GM19035 (cell line): ENCODE measurements around the gene KLK1.

ENCODE experiments used
- ATAC-seq: cut with Tn5 transposase; IDR thresholded peaks from one replicate; pipeline ENCODE4 v1.9.1; 2021; ENCODE audit not compliant: unreplicated experiment

The KLK1 gene

DNA sequence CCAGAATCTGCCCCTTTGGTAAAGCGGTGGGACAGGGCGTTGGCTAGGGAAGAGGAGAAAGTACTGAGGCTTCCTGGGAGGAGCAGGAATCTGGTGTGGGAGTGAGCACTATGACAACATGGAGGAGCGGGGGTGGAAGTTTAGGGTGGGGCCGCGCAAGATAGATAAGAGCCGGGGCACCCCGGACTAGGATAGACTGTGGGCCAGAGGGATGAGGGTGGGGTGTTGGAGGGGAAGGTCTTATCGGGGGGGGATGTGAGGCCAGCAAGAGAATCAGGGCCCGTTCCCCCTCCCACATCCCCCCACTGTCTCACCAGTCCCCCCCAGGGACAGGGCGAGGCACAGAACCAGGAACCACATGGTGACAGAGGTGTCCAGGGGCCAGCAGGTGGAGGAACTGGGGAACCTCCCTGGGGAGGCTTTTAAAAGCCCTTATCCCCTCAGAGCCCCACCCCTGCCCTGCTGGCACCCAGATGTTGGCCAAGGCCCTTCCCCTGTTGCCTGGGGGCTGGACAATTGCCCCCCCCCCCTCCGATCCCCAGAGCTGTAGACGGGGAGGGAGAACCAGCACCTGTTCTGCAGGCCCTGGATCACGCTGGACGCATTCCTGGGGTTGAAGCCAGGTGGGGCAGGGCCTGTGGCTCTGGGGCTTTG lies at the start of gene KLK1:
Gene KLK1 (minus strand): TSS at position 399 of the 654 bp plus-strand sequence. CDS start 39 bp downstream, at position 360.
- ATAC-seq: no peak

DNA sequence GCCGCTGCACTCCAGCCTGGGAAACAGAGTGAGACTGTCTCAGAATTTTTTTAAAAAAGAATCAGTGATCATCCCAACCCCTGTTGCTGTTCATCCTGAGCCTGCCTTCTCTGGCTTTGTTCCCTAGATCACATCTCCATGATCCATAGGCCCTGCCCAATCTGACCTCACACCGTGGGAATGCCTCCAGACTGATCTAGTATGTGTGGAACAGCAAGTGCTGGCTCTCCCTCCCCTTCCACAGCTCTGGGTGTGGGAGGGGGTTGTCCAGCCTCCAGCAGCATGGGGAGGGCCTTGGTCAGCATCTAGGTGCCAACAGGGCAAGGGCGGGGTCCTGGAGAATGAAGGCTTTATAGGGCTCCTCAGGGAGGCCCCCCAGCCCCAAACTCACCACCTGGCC lies 49.5 kb upstream of the KLK1 start, which contains the start of gene KLK2:
Gene KLK2 (plus strand): TSS at position 384 of the 400 bp plus-strand sequence. CDS start 35 bp downstream, outside the sequence.
- no peak for ATAC-seq

DNA sequence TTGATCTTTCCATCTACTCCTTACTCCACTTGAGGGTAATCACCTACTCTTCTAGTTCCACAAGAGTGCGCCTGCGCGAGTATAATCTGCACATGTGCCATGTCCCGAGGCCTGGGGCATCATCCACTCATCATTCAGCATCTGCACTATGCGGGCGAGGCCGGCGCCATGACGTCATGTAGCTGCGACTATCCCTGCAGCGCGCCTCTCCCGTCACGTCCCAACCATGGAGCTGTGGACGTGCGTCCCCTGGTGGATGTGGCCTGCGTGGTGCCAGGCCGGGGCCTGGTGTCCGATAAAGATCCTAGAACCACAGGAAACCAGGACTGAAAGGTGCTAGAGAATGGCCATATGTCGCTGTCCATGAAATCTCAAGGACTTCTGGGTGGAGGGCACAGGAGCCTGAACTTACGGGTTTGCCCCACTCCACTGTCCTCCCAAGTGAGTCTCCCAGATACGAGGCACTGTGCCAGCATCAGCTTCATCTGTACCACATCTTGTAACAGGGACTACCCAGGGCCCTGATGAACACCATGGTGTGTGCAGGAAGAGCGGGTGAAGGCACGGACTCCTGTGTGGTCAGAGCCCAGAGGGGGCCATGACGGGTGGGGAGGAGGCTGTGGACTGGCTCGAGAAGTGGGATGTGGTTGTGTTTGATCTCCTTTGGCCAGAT lies 47.0 kb upstream of the KLK1 start:
- no peak for ATAC-seq

DNA sequence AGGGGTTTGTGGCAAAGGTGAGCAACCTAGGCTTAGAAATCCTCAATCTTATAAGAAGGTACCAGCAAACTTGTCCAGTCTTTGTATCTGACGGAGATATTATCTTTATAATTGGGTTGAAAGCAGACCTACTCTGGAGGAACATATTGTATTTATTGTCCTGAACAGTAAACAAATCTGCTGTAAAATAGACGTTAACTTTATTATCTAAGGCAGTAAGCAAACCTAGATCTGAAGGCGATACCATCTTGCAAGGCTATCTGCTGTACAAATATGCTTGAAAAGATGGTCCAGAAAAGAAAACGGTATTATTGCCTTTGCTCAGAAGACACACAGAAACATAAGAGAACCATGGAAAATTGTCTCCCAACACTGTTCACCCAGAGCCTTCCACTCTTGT lies 45.9 kb upstream of the KLK1 start:
- no peak for ATAC-seq

DNA sequence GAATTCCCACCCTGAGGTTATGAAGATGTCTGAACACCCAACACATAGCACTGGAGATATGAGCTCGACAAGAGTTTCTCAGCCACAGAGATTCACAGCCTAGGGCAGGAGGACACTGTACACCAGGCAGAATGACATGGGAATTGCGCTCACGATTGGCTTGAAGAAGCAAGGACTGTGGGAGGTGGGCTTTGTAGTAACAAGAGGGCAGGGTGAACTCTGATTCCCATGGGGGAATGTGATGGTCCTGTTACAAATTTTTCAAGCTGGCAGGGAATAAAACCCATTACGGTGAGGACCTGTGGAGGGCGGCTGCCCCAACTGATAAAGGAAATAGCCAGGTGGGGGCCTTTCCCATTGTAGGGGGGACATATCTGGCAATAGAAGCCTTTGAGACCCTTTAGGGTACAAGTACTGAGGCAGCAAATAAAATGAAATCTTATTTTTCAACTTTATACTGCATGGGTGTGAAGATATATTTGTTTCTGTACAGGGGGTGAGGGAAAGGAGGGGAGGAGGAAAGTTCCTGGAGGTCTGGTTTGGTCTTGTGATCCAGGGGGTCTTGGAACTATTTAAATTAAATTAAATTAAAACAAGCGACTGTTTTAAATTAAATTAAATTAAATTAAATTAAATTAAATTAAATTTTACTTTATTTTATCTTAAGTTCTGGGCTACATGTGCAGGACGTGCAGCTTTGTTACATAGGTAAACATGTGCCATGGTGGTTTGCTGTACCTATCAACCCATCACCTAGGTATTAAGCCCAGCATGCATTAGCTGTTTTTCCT lies 38.1 kb upstream of the KLK1 start:
- no peak for ATAC-seq

DNA sequence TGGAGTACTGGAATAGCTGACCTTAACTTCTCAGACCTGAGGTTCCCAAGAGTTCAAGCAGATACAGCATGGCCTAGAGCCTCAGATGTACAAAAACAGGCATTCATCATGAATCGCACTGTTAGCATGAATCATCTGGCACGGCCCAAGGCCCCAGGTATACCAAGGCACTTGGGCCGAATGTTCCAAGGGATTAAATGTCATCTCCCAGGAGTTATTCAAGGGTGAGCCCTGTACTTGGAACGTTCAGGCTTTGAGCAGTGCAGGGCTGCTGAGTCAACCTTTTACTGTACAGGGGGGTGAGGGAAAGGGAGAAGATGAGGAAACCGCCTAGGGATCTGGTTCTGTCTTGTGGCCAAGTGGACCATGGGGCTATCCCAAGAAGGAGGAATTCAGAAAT lies 37.4 kb upstream of the KLK1 start:
- ATAC-seq: no peak

DNA sequence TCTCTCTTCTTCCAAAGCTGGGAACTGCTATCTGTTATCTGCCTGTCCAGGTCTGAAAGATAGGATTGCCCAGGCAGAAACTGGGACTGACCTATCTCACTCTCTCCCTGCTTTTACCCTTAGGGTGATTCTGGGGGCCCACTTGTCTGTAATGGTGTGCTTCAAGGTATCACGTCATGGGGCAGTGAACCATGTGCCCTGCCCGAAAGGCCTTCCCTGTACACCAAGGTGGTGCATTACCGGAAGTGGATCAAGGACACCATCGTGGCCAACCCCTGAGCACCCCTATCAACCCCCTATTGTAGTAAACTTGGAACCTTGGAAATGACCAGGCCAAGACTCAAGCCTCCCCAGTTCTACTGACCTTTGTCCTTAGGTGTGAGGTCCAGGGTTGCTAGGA lies 36.3 kb upstream of the KLK1 start:
- no peak for ATAC-seq

DNA sequence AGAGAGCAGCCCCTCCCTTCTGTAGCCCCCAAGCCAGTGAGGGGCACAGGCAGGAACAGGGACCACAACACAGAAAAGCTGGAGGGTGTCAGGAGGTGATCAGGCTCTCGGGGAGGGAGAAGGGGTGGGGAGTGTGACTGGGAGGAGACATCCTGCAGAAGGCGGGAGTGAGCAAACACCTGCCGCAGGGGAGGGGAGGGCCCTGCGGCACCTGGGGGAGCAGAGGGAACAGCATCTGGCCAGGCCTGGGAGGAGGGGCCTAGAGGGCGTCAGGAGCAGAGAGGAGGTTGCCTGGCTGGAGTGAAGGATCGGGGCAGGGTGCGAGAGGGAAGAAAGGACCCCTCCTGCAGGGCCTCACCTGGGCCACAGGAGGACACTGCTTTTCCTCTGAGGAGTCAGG lies 35.3 kb upstream of the KLK1 start:
- ATAC-seq: no peak

DNA sequence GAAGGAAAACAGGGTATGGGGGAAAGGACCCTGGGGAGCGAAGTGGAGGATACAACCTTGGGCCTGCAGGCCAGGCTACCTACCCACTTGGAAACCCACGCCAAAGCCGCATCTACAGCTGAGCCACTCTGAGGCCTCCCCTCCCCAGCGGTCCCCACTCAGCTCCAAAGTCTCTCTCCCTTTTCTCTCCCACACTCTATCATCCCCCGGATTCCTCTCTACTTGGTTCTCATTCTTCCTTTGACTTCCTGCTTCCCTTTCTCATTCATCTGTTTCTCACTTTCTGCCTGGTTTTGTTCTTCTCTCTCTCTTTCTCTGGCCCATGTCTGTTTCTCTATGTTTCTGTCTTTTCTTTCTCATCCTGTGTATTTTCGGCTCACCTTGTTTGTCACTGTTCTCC lies 33.8 kb upstream of the KLK1 start:
- no peak for ATAC-seq

DNA sequence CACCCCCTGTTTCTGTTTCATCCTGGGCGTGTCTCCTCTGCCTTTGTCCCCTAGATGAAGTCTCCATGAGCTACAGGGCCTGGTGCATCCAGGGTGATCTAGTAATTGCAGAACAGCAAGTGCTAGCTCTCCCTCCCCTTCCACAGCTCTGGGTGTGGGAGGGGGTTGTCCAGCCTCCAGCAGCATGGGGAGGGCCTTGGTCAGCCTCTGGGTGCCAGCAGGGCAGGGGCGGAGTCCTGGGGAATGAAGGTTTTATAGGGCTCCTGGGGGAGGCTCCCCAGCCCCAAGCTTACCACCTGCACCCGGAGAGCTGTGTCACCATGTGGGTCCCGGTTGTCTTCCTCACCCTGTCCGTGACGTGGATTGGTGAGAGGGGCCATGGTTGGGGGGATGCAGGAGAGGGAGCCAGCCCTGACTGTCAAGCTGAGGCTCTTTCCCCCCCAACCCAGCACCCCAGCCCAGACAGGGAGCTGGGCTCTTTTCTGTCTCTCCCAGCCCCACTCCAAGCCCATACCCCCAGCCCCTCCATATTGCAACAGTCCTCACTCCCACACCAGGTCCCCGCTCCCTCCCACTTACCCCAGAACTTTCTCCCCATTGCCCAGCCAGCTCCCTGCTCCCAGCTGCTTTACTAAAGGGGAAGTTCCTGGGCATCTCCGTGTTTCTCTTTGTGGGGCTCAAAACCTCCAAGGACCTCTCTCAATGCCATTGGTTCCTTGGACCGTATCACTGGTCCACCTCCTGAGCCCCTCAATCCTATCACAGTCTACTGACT lies 31.2 kb upstream of the KLK1 start, which contains the start of gene KLK3:
Gene KLK3 (plus strand): TSS at position 280 of the 775 bp plus-strand sequence. CDS start 41 bp downstream, at position 321.
- no peak for ATAC-seq

DNA sequence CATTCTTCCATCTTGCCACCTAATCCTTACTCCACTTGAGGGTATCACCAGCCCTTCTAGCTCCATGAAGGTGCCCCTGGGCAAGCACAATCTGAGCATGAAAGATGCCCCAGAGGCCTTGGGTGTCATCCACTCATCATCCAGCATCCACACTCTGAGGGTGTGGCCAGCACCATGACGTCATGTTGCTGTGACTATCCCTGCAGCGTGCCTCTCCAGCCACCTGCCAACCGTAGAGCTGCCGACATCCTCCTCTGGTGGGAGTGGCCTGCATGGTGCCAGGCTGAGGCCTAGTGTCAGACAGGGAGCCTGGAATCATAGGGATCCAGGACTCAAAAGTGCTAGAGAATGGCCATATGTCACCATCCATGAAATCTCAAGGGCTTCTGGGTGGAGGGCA lies 28.0 kb upstream of the KLK1 start:
- ATAC-seq: no peak

DNA sequence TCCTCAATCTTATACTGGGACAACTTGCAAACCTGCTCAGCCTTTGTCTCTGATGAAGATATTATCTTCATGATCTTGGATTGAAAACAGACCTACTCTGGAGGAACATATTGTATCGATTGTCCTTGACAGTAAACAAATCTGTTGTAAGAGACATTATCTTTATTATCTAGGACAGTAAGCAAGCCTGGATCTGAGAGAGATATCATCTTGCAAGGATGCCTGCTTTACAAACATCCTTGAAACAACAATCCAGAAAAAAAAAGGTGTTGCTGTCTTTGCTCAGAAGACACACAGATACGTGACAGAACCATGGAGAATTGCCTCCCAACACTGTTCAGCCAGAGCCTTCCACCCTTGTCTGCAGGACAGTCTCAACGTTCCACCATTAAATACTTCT lies 27.2 kb upstream of the KLK1 start:
- no peak for ATAC-seq

DNA sequence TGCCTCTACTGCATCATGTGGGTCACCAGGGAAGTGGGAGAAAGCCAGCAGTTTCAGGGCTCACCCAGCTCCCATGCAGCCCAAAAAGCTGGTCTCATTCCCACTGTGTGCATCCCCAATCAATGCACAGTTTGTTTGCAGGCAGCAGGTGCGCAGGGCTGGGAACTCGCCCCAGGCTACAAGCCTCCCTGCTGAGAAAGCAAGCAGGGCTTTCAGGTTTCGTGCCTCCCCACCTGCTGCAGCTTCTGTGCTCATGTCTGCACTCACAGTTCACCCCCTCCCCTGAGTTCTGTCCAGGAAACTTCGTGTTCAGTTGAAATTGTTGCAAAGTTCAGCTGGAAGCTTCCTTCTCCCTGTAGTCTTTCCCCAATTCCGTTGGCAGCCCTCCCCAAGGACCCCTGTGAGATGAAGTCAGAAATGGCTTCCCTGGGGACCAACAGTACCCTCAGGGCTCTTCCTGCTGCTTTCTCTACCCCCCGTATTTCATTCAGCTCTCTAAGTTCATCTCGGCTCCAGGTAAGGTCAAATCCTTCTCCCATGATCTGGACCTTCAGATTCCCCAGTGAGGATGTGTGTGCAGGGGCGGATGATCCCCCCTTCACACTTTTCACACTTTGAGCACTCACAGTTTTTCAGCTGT lies 20.8 kb upstream of the KLK1 start:
- no peak for ATAC-seq

DNA sequence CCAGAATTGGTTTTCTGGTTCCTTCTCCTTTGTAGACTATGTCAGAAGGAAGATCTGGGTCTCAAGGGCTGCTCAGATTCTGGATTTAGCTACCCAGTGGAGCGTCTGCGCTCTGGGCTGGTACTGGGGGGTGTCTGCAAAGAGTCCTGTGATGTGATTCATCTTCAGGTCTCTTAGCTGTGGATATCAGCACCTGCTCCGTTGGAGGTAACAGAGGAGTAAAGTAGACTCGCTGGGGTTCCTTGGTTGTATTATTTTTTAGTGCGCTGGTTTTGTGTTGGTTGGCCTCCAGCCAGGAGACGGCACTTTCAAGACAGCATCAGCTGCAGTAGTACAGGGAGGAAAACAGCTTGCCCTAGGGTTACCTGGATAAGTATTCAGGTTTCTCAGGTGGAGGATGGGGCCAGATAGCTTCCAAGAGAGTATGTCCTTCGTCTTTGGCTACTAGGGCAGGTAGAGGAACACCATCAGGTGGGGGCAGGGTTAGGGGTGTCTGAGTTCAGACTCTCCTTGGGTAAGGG lies 20.2 kb upstream of the KLK1 start:
- ATAC-seq: no peak

DNA sequence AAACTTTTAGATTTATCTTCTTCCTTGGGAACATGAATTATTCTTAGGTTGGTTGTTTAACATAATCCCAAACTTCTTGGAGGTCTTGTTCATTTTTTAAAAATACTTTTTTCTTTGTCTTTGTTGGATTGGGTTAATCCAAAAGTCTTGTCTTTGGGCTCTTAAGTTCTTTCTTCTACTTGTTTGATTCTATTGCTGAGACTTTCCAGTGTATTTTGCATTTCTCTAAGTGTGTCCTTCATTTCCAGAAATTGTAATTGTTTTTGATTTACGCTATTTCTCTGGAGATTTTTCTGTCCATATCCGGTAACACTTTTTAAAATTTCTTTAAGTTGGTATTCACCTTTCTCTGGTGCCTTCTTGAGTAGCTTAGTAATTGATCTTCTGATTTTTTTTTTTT lies 19.6 kb upstream of the KLK1 start:
- ATAC-seq: no peak

DNA sequence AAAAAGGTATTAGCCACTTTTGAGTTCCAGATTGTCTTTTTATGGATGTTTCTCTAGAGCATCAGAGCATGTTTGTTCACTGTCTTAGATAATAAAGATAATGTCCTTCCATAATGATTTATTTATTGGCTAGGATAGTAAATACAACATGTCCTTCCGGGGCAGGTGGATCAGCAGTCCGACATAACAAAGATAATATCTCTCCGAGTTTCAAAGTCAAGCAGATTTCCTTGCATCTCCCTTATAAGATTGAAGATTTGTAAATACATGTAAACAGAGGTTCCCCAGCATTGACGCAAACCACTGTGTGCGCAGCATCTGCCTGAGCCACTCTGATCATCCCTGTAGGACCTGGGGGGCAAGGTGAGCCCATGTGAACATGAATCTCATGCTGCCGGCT lies 18.5 kb upstream of the KLK1 start:
- ATAC-seq: no peak

DNA sequence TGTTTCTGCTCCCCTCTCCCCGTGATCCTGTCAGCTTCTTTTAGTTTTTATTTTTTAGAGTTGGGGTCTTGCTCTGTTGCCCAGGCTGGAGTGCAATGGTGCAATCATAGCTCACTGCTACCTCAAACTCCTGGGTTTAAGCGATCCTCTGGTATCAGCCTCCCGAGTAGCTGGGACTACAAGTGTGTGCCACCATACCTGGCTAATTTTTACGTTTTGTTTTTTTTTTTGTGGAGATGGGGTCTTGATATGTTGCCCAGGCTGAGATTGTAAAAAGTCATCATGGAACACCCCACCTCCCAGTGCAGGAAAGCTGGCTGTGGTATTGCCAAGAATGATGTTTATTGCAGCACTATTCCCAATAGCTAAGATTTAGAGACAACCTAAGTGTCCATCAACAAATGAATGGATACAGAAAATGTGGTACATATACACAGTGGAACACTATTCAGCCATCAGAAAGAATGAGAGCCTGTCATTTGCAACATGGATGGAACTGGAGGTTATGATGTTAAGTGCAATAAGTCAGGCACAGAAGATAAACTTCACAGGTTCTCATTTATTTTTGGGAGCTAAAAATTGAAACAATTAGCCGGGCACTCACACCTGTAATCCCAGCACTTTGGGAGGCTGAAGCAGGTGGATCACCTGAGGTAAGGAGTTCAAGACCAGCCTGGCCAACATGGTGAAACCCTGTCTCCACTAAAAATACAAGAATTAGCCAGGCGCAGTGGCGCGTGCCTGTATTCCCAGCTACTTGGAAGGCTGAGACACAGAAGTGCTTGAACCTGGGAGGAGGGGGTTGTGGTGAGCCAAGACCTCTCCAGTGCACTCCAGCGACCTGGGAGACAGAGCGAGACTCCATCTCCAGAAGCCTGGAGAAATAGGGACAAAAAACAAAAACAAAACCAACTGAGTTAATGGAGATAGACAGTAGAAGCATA lies 16.4 kb upstream of the KLK1 start:
- ATAC-seq: no peak

DNA sequence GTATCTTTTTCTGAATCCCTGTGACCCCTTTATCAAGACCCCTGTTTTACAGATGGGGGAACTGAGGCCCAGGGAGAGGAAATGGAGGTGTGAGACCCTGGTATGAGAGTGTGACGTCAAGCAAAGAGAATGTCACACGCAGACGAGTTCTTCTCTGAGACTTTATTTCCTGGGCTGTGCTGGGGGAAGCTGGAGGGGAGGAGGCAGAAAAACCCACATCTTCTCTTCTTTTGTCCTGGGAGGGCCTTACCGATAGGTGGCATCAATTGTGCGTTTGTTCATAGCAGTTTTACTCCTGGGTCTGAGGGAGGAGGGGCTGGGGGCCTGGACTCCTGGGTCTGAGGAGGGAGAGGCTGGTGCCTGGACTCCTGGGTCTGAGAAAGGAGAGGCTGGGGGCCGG lies 14.7 kb upstream of the KLK1 start:
- ATAC-seq: no peak

DNA sequence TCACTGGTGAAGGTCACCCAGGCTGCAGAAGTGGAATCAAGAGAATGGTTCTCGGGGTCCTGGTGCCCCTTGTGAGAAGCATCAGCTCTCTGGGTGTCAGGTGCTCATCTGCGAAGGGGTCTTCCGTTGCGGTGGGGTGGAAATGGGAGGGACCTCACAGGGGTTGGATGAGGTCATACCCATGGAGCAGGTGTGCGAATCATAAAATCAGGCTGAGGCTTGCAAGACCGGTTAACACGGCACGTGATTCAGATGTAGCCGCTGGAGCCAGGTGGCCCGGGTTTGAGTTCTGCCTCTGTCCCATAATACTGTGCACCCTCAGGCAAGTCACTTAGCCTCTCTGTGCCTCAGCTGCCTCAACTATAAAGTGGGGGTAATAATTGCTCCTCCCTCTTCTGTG lies 13.7 kb upstream of the KLK1 start:
- ATAC-seq: no peak
